Epithelial cell of proximal tubule (primary cell): ENCODE measurements around the gene CLNK. TPM values are rescaled to one million over a fixed set of nuclear protein-coding genes. Genes with fewer than 3 reads are reported as not detected.

Experiments
- DNase-seq: peaks from one replicate; pipeline ENCODE4 v3.0.0-alpha.2; 2011; ENCODE audit warnings: low read depth
- H3K4me3 ChIP-seq: 2 replicates; pipeline ENCODE4 v1.5.1; 2011; ENCODE audit warnings: low read depth, mild to moderate bottlenecking, low read length
- total RNA-seq: library from RNA; depleted of rRNA; stranded (reverse); fragments of >200 nt; gene quantifications from 2 replicates; pipeline ENCODE4 v1.2.3, GENCODE V29; 2015
- TF ChIP-seq, protein P1 (sequence below): conservative IDR thresholded peaks from 2 replicates; pipeline ENCODE4 v1.5.1; 2012; ENCODE audit warnings: low read depth, mild to moderate bottlenecking, low read length

The CLNK gene
- total RNA-seq, 1 donor from 2014 or later = not detected

DNA sequence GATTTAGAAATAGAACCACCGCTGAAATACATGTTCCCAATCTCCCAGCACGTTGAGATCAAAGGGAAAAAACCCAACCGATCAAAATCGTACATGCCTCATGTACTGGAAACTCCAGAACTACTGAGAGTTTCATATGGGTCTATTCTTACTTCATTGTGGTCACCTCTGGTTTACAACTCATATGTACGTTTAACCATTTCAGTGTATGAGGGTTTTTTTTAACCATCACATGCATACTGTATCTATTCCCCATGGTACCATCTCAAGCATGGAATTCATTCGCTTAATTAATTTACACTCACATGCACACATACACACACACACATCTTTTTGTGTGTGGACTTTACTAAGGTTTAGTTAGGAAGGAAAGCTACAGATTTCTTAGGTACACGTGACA lies 46.0 kb upstream of the CLNK start:
- no peak for DNase-seq
- TF ChIP-seq, protein P1, sequence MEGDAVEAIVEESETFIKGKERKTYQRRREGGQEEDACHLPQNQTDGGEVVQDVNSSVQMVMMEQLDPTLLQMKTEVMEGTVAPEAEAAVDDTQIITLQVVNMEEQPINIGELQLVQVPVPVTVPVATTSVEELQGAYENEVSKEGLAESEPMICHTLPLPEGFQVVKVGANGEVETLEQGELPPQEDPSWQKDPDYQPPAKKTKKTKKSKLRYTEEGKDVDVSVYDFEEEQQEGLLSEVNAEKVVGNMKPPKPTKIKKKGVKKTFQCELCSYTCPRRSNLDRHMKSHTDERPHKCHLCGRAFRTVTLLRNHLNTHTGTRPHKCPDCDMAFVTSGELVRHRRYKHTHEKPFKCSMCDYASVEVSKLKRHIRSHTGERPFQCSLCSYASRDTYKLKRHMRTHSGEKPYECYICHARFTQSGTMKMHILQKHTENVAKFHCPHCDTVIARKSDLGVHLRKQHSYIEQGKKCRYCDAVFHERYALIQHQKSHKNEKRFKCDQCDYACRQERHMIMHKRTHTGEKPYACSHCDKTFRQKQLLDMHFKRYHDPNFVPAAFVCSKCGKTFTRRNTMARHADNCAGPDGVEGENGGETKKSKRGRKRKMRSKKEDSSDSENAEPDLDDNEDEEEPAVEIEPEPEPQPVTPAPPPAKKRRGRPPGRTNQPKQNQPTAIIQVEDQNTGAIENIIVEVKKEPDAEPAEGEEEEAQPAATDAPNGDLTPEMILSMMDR = no peak
- H3K4me3 ChIP-seq = no peak overlapping the region

DNA sequence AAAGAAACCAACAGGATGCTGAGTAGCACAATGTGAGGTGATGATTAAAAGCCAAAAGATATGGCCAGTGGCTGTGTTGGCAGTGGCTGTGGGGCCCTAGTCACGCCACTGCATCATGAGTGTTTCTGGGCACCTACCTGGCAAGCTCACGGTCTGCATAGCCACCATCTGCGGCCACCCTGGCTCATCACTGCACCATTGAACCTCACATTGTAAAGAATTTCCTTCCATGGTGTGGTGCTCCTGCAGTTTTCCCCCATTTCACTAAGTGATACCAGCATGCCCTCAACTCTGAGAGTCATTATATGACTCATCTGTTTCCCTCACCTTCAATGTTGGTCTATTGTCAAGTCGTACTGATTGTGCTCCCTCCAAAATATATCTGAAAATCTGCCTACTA lies 45.5 kb upstream of the CLNK start:
- no peak for DNase-seq
- no peak overlapping the region for H3K4me3 ChIP-seq
- TF ChIP-seq, protein P1 = no peak

DNA sequence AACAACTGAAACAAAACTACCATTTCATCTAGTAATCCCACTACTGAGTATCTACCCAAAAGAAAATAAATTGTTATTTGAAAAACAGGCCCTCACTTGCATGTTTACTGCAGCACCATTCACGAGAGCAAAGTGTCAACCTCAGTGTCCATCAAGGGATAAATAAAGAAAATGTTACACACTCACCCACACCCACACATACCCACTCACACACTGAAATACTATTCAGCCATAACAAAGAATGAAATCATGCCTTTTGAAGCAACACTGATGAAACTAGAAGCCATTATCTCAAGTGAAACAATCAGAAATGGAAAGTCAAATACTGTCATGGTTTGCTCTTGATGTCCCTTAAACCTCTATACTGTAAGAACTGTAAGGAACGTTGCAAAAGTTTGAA lies 44.8 kb upstream of the CLNK start:
- DNase-seq = no peak
- TF ChIP-seq, protein P1 = no peak
- H3K4me3 ChIP-seq = no peak overlapping the region

DNA sequence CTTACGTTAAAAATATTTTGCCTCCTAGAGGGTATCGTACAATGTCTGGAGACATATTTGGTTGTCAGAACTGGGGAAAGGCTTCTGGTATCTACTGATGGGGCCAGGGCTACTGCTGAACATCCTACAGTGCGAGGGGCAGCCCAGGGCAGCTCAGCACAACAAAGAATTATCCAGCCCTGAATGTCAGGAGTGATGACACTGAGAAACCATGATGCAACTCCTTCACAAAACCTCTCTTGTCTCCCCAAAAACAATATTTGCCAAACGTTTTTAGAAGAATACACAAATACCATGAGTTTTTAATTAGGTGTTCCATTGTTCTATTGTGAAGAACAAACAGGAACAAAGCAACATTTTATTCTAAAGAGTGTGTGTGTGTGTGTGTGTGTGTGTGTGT lies 43.4 kb upstream of the CLNK start:
- no peak for DNase-seq
- TF ChIP-seq, protein P1 = no peak
- H3K4me3 ChIP-seq = no peak overlapping the region

DNA sequence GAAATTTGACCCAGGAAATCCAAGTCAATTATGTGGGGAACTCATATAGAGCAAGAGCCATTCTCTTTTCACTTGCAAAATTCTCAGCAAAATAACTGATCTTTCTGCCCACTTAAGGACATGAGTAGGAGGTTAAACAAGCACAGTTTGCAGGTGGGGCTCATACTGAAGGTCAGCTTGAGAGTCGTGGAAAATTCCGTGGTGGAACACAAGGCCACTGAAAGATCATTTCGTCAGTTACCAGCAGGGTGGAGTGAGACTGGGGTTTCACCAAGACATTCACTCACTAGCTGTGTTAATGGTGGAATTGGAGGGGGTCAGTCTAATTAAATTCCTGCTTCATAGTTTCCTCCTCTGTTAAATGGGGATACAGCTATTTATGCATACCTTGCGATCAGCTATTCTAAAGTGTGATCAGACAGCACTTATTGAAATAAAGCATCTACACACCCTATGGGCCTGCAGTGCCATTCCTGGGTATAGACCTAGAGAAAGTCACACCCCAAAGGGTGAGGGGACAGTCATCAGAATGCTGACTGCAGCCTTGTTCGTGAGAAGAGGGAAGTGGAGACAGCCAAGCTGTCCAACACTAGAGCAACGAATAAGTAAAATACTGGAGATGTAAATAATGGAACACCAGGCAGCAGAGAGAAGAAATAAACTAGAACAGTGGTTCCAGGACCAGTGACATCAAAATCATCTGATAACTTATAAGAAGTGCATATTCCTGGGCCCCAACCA lies 42.7 kb upstream of the CLNK start:
- TF ChIP-seq, protein P1 = no peak
- DNase-seq = no peak
- no peak overlapping the region for H3K4me3 ChIP-seq

DNA sequence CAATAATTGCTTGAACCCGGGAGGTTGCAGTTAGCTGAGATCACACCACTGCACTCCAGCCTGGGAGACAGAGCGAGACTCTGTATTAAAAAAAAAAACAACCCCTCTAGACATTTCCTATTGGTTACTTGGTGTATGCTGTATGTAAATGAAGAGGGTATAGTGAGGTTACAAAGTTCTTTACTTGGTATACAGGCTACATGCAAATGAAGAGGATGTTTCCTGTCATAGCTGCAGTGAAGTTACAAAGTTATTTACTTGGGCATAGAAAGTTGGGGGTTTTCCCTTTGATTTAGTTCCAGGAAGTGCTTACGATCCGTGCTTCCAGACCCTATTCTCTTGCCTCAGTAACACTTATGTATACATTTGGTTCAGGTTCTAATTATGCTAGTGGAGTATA lies 38.4 kb upstream of the CLNK start:
- no peak for DNase-seq
- TF ChIP-seq, protein P1 = no peak
- no peak overlapping the region for H3K4me3 ChIP-seq

DNA sequence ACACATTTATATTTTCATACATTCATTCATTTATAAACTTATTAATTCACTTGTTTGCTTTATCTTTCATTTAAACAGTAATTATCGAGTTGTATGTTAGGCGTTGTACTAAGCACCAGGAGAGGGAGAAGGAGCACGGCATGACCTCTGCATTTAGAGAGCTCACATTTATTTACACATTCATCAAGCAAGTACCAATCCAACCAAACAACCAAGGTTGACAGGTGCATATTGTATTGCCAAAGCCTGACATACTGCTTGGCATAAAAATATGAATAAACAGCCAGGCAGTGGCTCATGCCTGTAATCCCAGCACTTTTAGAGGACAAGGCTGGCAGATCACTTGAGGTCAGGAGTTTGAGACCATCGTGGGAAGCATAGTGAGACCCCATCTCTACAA lies 37.0 kb upstream of the CLNK start:
- no peak for DNase-seq
- no peak overlapping the region for H3K4me3 ChIP-seq
- TF ChIP-seq, protein P1 = no peak
